ENCODE data around the gene ACVR1B.

GRCh38 chr12:51953864-51954263 lies 2.4 kb downstream of the ACVR1B start:
- TF ChIP-seq CTCF (IDR thresholded peaks at IDR 0.05) (no peak), EZH2 (IDR thresholded peaks at IDR 0.05; ENCODE audit: borderline replicate concordance, insufficient read depth, low read depth, low read length, poor library complexity, severe bottlenecking) (no peak)

Data from B cell (primary cell).